EH (cell line): Measurements from ENCODE around the gene STRN3.

Experiments used
- DNase-seq: peaks from one replicate; pipeline ENCODE4 v3.0.0-alpha.2; 2015; ENCODE audit warnings: low read depth

STRN3 gene

GRCh38 chr14:30873308-30874119 is 152.7 kb downstream of the STRN3 start:
- DNase-seq: no peak

GRCh38 chr14:30872602-30873001 is 153.6 kb downstream of the STRN3 start:
- DNase-seq: no peak

GRCh38 chr14:30869551-30870155 is 156.5 kb downstream of the STRN3 start:
- DNase-seq: no peak

- no peak for DNase-seq
Observed at GRCh38 chr14:30868736-30869135, 157.4 kb downstream of the STRN3 start.

GRCh38 chr14:30864934-30865333 is 161.2 kb downstream of the STRN3 start:
- no peak for DNase-seq

GRCh38 chr14:30861200-30861599 is 165.0 kb downstream of the STRN3 start:
- DNase-seq: no peak

GRCh38 chr14:30855345-30856037 is 170.7 kb downstream of the STRN3 start:
- no peak for DNase-seq

GRCh38 chr14:30854492-30854891 is 171.7 kb downstream of the STRN3 start:
- no peak for DNase-seq

- DNase-seq: no peak
Observed at GRCh38 chr14:30853946-30854345, 172.2 kb downstream of the STRN3 start.

GRCh38 chr14:30849983-30850382 is 176.2 kb downstream of the STRN3 start:
- no peak for DNase-seq

- DNase-seq: no peak
Observed at GRCh38 chr14:30849354-30849753, 176.8 kb downstream of the STRN3 start.

GRCh38 chr14:30848449-30849240 is 177.5 kb downstream of the STRN3 start:
- no peak for DNase-seq
